A549 (cell line): Measurements from ENCODE around the gene SHANK3. TPM values are rescaled to one million over a fixed set of nuclear protein-coding genes. Genes with fewer than 3 reads are reported as not detected.

ENCODE experiments used
- ATAC-seq, 2 experiments: fragments of 200-7000 bp in 1 of 2; fragments of >200 bp in 1 of 2; cut with Nextera tagmentation in 1 of 2; cut with Tn5 transposase in 1 of 2; 3 replicates each; pipeline versions ENCODE4 v1.8.0 to v1.9.1; 2018 to 2020; ENCODE audit warnings: mild to moderate bottlenecking in 1 of 2, moderate library complexity in 1 of 2
- CTCF ChIA-PET: fragments of 300-600 bp; sonication (Branson Sonifier 250); formaldehyde crosslinking; extraction: SDS; loops from one replicate; lab custom pipeline; 2021; ENCODE audit warnings: antibody characterized with exemption, inconsistent platforms; lab: Yijun Ruan, JAX
- POLR2A ChIA-PET: fragments of 350-600 bp; formaldehyde crosslinking; extraction: SDS; loops from one replicate; lab custom pipeline; 2021; ENCODE audit warnings: antibody characterized with exemption, inconsistent platforms; lab: Yijun Ruan, JAX
- DNase-seq, 2 experiments: peaks; one replicate each; pipeline versions ENCODE4 v3.0.0 to v3.0.0-alpha.2; 2011 to 2016; ENCODE audit warnings: low read depth in 1 of 2, low spot score in 1 of 2
- FAIRE-seq: peaks from 2 replicates; lab custom pipeline; 2011; peaks lifted over from hg19 to GRCh38; lab: Jason Lieb, UNC
- H3K27ac ChIP-seq, 2 experiments: fragments of >200 bp; sonication (Bioruptor Twin); formaldehyde crosslinking; 3 replicates each; pipeline ENCODE4 v1.5.1; 2016 to 2017
- H3K4me1 ChIP-seq: fragments of >200 bp; sonication (Bioruptor Twin); formaldehyde crosslinking; 3 replicates; pipeline ENCODE4 v1.6.1; 2016
- H3K4me2 ChIP-seq: fragments of >200 bp; sonication (Bioruptor Twin); formaldehyde crosslinking; 3 replicates; pipeline ENCODE4 v1.6.1; 2016
- H3K4me3 ChIP-seq: fragments of >200 bp; sonication (Bioruptor Twin); formaldehyde crosslinking; 3 replicates; pipeline ENCODE4 v1.5.1; 2016
- H3K9me3 ChIP-seq: fragments of >200 bp; sonication (Bioruptor Twin); formaldehyde crosslinking; 3 replicates; pipeline ENCODE4 v1.6.1; 2016
- ATOH8 ChIP-seq: fragments of 250-450 bp; sonication (Bioruptor Pico); IDR thresholded peaks from 2 replicates; pipeline ENCODE4 v1.5.0; 2020; ENCODE audit warnings: low read depth, mild to moderate bottlenecking, moderate library complexity
- BCL3 ChIP-seq: fragments of >200 bp; sonication (Bioruptor Twin); formaldehyde crosslinking; IDR thresholded peaks from 3 replicates; pipeline ENCODE4 v1.6.1; 2016
- CBX8 ChIP-seq: fragments of 200-600 bp; sonication (generic); IDR thresholded peaks from 2 replicates; pipeline ENCODE4 v1.6.1; 2016
- CEBPB ChIP-seq, 2 experiments: fragments of >200 bp in 1 of 2; sonication (Bioruptor Twin) in 1 of 2; formaldehyde crosslinking in 1 of 2; IDR thresholded peaks; 2 replicates each; pipeline ENCODE4 v1.6.1; 2012 to 2016
- EHF ChIP-seq: fragments of 250-450 bp; sonication (Bioruptor Pico); IDR thresholded peaks from 2 replicates; pipeline ENCODE4 v1.5.0; 2020; ENCODE audit warnings: mild to moderate bottlenecking
- EHMT2 ChIP-seq: fragments of 200-600 bp; sonication (generic); IDR thresholded peaks from 2 replicates; pipeline ENCODE4 v1.6.1; 2016; ENCODE audit warnings: antibody characterized with exemption, low read depth, mild to moderate bottlenecking, moderate library complexity
- ELK1 ChIP-seq: fragments of 150-350 bp; IDR thresholded peaks from 2 replicates; pipeline ENCODE4 v1.6.1; 2014; ENCODE audit warnings: low read depth, mild to moderate bottlenecking, low read length
- ESRRA ChIP-seq: fragments of 150-350 bp; IDR thresholded peaks from 2 replicates; pipeline ENCODE4 v1.6.1; 2014; ENCODE audit warnings: mild to moderate bottlenecking, low read length, borderline replicate concordance
- FOSL2 ChIP-seq, 2 experiments: fragments of 450-650 bp in 1 of 2; fragments of >200 bp in 1 of 2; sonication (Bioruptor Twin) in 1 of 2; formaldehyde crosslinking; IDR thresholded peaks; 2 replicates each; pipeline versions ENCODE4 v1.5.0 to v1.6.1; 2016 to 2020; ENCODE audit warnings: mild to moderate bottlenecking in 1 of 2, moderate library complexity in 1 of 2
- HEYL ChIP-seq: fragments of 250-450 bp; sonication (Bioruptor Pico); IDR thresholded peaks from 2 replicates; pipeline ENCODE4 v1.8.0; 2021; ENCODE audit warnings: mild to moderate bottlenecking, moderate library complexity
- JUN ChIP-seq, 2 experiments: fragments of >200 bp; sonication (Bioruptor Twin); formaldehyde crosslinking; IDR thresholded peaks; 2 replicates in 1 of 2; 3 replicates in 1 of 2; pipeline ENCODE4 v1.6.1; 2016 to 2017
- JUNB ChIP-seq: fragments of >200 bp; sonication (Bioruptor Twin); formaldehyde crosslinking; IDR thresholded peaks from 2 replicates; pipeline ENCODE4 v1.6.1; 2016
- MAFK ChIP-seq: fragments of 450-650 bp; IDR thresholded peaks from 2 replicates; pipeline ENCODE4 v1.6.1; 2014; ENCODE audit not compliant: partially characterized antibody
- PBX3 ChIP-seq: IDR thresholded peaks from 2 replicates; pipeline ENCODE4 v1.6.1; 2012
- RAD21 ChIP-seq, 2 experiments: fragments of >200 bp in 1 of 2; sonication (Bioruptor Twin) in 1 of 2; formaldehyde crosslinking in 1 of 2; IDR thresholded peaks in 1 of 2; conservative IDR thresholded peaks in 1 of 2; 2 replicates in 1 of 2; 3 replicates in 1 of 2; pipeline ENCODE4 v1.6.1; 2012 to 2018; ENCODE audit warnings: inconsistent platforms in 1 of 2
- RFX5 ChIP-seq: fragments of 450-650 bp; IDR thresholded peaks from 2 replicates; pipeline ENCODE4 v1.7.1; 2014; ENCODE audit warnings: antibody characterized with exemption, mild to moderate bottlenecking, moderate library complexity
- RNF2 ChIP-seq: fragments of 200-600 bp; sonication (generic); IDR thresholded peaks from 2 replicates; pipeline ENCODE4 v1.6.1; 2016; ENCODE audit warnings: low read depth, mild to moderate bottlenecking, antibody characterized with exemption, moderate library complexity, borderline replicate concordance
- SMC3 ChIP-seq: fragments of >200 bp; sonication (Bioruptor Twin); formaldehyde crosslinking; IDR thresholded peaks from 3 replicates; pipeline ENCODE4 v1.6.1; 2018; ENCODE audit warnings: inconsistent platforms
- TFCP2L1 ChIP-seq: fragments of 250-450 bp; sonication (Bioruptor Pico); IDR thresholded peaks from 2 replicates; pipeline ENCODE4 v1.5.0; 2021; ENCODE audit warnings: mild to moderate bottlenecking
- TP53 ChIP-seq: fragments of 250-450 bp; sonication (Bioruptor Pico); IDR thresholded peaks from 2 replicates; pipeline ENCODE4 v1.5.0; 2021; ENCODE audit warnings: mild to moderate bottlenecking, moderate library complexity
- USF2 ChIP-seq: fragments of 450-650 bp; IDR thresholded peaks from 2 replicates; pipeline ENCODE4 v1.6.1; 2014; ENCODE audit warnings: antibody characterized with exemption
- WGBS: methylation state at CpG from one replicate; pipeline ENCODE4 v1.1.6; 2017; ENCODE audit errors: missing lambda C conversion rate; 5-methylcytosine and 5-hydroxymethylcytosine counted together
- polyA plus RNA-seq, 4 experiments: library from polyadenylated mRNA; depleted of rRNA in 3 of 4; stranded (reverse); fragments of >200 nt; fragmentation: RNase III in 1 of 4; extraction: RNeasy Plus Mini Kit Qiagen cat#74134 plus additional on column Dnase treatment in 1 of 4; gene quantifications; 2 replicates in 3 of 4; 3 replicates in 1 of 4; pipeline ENCODE4 v1.2.3, GENCODE V29; 2011 to 2017

SHANK3 gene
- polyA plus RNA-seq, 2 of the 4 experiments (the other 2 are of a cell fraction), result 0.53 to 2.4 TPM

- TF ChIP-seq HEYL (CRISPR knock-in tag), result no peak
- no peak for TF ChIP-seq SMC3
- no peak for TF ChIP-seq EHF (CRISPR knock-in tag)
- TF ChIP-seq CBX8, result no peak
- TF ChIP-seq RNF2, result no peak
- no peak for TF ChIP-seq ESRRA
- TF ChIP-seq PBX3, result no peak
- no peak for TF ChIP-seq BCL3
- no peak for TF ChIP-seq JUN (IDR thresholded peaks at IDR 0.05)
- TF ChIP-seq ATOH8 (CRISPR knock-in tag), result no peak
- no peak for TF ChIP-seq USF2
- no peak for TF ChIP-seq RAD21 (conservative IDR thresholded peaks at IDR 0.05 in 1 of 2, IDR thresholded peaks at IDR 0.05 in 1 of 2)
- TF ChIP-seq ELK1, result no peak
- TF ChIP-seq MAFK, result no peak
- no peak for TF ChIP-seq CEBPB (IDR thresholded peaks at IDR 0.05)
- TF ChIP-seq TP53 (CRISPR knock-in tag), result no peak
- TF ChIP-seq TFCP2L1 (CRISPR knock-in tag), result no peak
- no peak for TF ChIP-seq JUNB
- no peak for TF ChIP-seq FOSL2 (IDR thresholded peaks at IDR 0.05)
- TF ChIP-seq FOSL2 (CRISPR knock-in tag; IDR thresholded peaks at IDR 0.05), result no peak
- FAIRE-seq (no peak), DNase-seq (no peak), ATAC-seq (no peak)
- ChIA-PET POLR2A (no interaction called here), CTCF (interaction anchor here (1.3 kb wide), 1 partner anchor 15 kb away, joined by 3 read pairs; no protein-coding TSS in a partner anchor)
- Histone ChIP-seq H3K4me3 (no peak overlapping the region), H3K4me2 (no peak overlapping the region), H3K27ac (no peak overlapping the region), H3K4me1 (no peaks in the 10 kb centered on the region), H3K9me3 (no peaks in the 10 kb centered on the region)
- WGBS, result 84% methylated on average over 6 of the region's 6 CpGs
These were observed 36.4 kb downstream of the SHANK3 start for GRCh38 chr22:50708996-50709395.

GRCh38 chr22:50710221-50710620 is 37.6 kb downstream of the SHANK3 start:
- ChIA-PET POLR2A (no interaction called here), CTCF (interaction anchor here (1.3 kb wide), 1 partner anchor 16 kb away, joined by 3 read pairs; no protein-coding TSS in a partner anchor)
- TF ChIP-seq SMC3, result no peak
- TF ChIP-seq ESRRA, result no peak
- TF ChIP-seq EHMT2, result no peak
- no peak for TF ChIP-seq RFX5
- TF ChIP-seq CEBPB (IDR thresholded peaks at IDR 0.05), result no peak
- no peak for FAIRE-seq
- ATAC-seq, result no peak
- H3K4me1 ChIP-seq, result no peaks in the 10 kb centered on the region
- no peak overlapping the region for H3K27ac ChIP-seq
- no peaks in the 10 kb centered on the region for H3K9me3 ChIP-seq
- 86% methylated on average over 5 of the region's 6 CpGs for WGBS
- no peak for DNase-seq
- H3K4me3 ChIP-seq, result no peak overlapping the region
- H3K4me2 ChIP-seq, result no peak overlapping the region
